OCI-LY3 (cell line): Measurements from ENCODE around the gene SEMA3C.

Source experiments
- CTCF ChIP-seq: fragments of 200-600, 300-600 bp; sonication (generic); IDR thresholded peaks from 2 replicates; pipeline ENCODE4 v1.5.1; 2014; ENCODE audit warnings: antibody characterized with exemption, low read length, low read depth
- EZH2phosphoT487 ChIP-seq: fragments of 200-600 bp; shearing (Covaris generic); IDR thresholded peaks from 2 replicates; pipeline ENCODE4 v1.6.1; 2018; ENCODE audit warnings: antibody characterized with exemption, mixed run types, low read depth

- TF ChIP-seq CTCF, result no peak
- TF ChIP-seq EZH2phosphoT487, result no peak
Observed at GRCh38 chr7:80870813-80871212, 48.0 kb downstream of the SEMA3C start.
